ENCODE results near the gene GPR143.

The GPR143 gene

GRCh38 chrX:9681422-9681821, 84.2 kb downstream of the GPR143 start:
- no peak overlapping the region for H3K4me3 ChIP-seq (ENCODE audit: insufficient read length, low read depth)
- H3K9ac ChIP-seq (ENCODE audit: insufficient read length, low read depth): no peak overlapping the region
- H3K36me3 ChIP-seq (ENCODE audit: insufficient read depth, insufficient read length, low read length): peaks cover 36% of the 10 kb centered on the region
- no peak for DNase-seq (ENCODE audit: low read depth, low spot score)
- no peaks in the 10 kb centered on the region for H3K9me3 ChIP-seq (ENCODE audit: insufficient read depth, low read length)
- TF ChIP-seq YY1 (IDR thresholded peaks at IDR 0.05; ENCODE audit: insufficient read depth, insufficient read length) (no peak), SUZ12 (IDR thresholded peaks at IDR 0.05; ENCODE audit: extremely low read depth, insufficient read depth, insufficient read length) (no peak), ZNF274 (IDR thresholded peaks at IDR 0.05; ENCODE audit: low read depth, low read length) (no peak)
- H3K4me1 ChIP-seq (ENCODE audit: insufficient read depth, insufficient read length): no peaks in the 10 kb centered on the region
- no peaks in the 10 kb centered on the region for H3K27me3 ChIP-seq (ENCODE audit: insufficient read depth, insufficient read length)

DNA sequence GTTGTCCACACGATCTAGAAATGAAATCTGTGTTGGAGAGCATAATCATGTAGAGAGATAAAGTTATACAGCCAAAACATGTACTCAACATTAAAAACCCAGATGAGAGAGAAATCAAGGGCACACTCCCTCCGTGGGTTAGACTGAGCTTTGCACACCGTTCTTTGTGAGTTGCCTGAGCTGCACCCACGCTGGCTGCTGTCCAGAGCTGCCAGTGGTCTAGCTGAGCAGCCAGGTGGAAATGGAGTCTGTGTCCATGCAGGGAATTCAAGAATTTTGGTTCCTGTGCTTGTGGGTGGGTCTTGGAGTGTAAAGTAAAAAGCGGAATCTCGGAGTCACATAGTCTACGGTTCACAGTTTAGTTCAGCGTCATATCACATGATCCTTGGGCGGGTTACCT, 84.6 kb downstream of the GPR143 start:
- no peaks in the 10 kb centered on the region for H3K9me3 ChIP-seq (ENCODE audit: insufficient read depth, low read length)
- TF ChIP-seq YY1 (IDR thresholded peaks at IDR 0.05; ENCODE audit: insufficient read depth, insufficient read length) (no peak), ZNF274 (IDR thresholded peaks at IDR 0.05; ENCODE audit: low read depth, low read length) (no peak), SUZ12 (IDR thresholded peaks at IDR 0.05; ENCODE audit: extremely low read depth, insufficient read depth, insufficient read length) (no peak)

GRCh38 chrX:9678215-9678965, 87.3 kb downstream of the GPR143 start:
- no peak overlapping the region for H3K4me3 ChIP-seq (ENCODE audit: insufficient read length, low read depth)
- H3K4me1 ChIP-seq (ENCODE audit: insufficient read depth, insufficient read length): no peaks in the 10 kb centered on the region
- peaks cover 16% of the 10 kb centered on the region for H3K36me3 ChIP-seq (ENCODE audit: insufficient read depth, insufficient read length, low read length)
- no peaks in the 10 kb centered on the region for H3K27me3 ChIP-seq (ENCODE audit: insufficient read depth, insufficient read length)
- no peaks in the 10 kb centered on the region for H3K9me3 ChIP-seq (ENCODE audit: insufficient read depth, low read length)
- H3K9ac ChIP-seq (ENCODE audit: insufficient read length, low read depth): no peak overlapping the region
- TF ChIP-seq YY1 (IDR thresholded peaks at IDR 0.05; ENCODE audit: insufficient read depth, insufficient read length): no peak
- TF ChIP-seq ZNF274 (IDR thresholded peaks at IDR 0.05; ENCODE audit: low read depth, low read length): no peak
- no peak for TF ChIP-seq SUZ12 (IDR thresholded peaks at IDR 0.05; ENCODE audit: extremely low read depth, insufficient read depth, insufficient read length)
- no peak for DNase-seq (ENCODE audit: low read depth, low spot score)

More for the DNA sequence above, 84.6 kb downstream of the GPR143 start:
- Histone ChIP-seq H3K36me3 (ENCODE audit: insufficient read depth, insufficient read length, low read length) (peaks cover 34% of the 10 kb centered on the region), H3K9ac (ENCODE audit: insufficient read length, low read depth) (no peak overlapping the region), H3K27me3 (ENCODE audit: insufficient read depth, insufficient read length) (no peaks in the 10 kb centered on the region), H3K4me1 (ENCODE audit: insufficient read depth, insufficient read length) (no peaks in the 10 kb centered on the region), H3K4me3 (ENCODE audit: insufficient read length, low read depth) (no peak overlapping the region)
- DNase-seq (ENCODE audit: low read depth, low spot score): no peak

DNA sequence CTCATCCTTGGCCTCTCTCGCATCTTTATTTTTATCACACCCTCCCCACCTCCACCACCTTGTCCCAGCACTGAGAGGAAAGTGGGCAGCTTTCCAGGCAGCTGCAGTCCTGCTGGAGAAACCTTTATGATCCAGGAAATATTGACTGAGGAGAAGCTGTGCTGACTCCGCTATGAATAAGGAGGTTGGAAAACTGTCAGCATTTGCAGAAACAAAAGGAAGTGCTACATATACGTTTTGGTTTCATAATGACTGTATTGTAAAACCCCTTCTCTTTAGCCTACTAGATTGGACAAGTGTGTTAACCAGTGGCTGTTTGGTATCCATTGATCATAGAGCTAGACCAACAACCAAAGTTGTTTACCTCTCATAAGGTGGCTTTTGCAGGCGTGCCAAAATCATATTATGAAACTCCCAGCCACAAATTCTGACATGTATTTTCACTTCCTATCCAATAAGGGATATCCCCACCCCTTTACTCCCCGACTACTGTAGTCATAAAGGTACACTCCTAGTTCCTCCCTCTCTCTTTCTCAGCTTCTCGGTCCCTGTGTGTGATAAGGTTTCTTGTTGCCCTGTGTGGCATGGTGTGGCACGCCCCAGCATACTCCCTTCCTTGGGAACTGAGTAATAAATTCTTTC, 88.4 kb downstream of the GPR143 start:
- DNase-seq (ENCODE audit: low read depth, low spot score): no peak
- no peaks in the 10 kb centered on the region for H3K27me3 ChIP-seq (ENCODE audit: insufficient read depth, insufficient read length)
- H3K4me3 ChIP-seq (ENCODE audit: insufficient read length, low read depth): no peak overlapping the region
- H3K9ac ChIP-seq (ENCODE audit: insufficient read length, low read depth): no peak overlapping the region
- TF ChIP-seq ZNF274 (IDR thresholded peaks at IDR 0.05; ENCODE audit: low read depth, low read length): no peak
- TF ChIP-seq YY1 (IDR thresholded peaks at IDR 0.05; ENCODE audit: insufficient read depth, insufficient read length): no peak
- TF ChIP-seq SUZ12 (IDR thresholded peaks at IDR 0.05; ENCODE audit: extremely low read depth, insufficient read depth, insufficient read length): no peak
- no peaks in the 10 kb centered on the region for H3K9me3 ChIP-seq (ENCODE audit: insufficient read depth, low read length)
- H3K36me3 ChIP-seq (ENCODE audit: insufficient read depth, insufficient read length, low read length): peaks cover 16% of the 10 kb centered on the region
- no peaks in the 10 kb centered on the region for H3K4me1 ChIP-seq (ENCODE audit: insufficient read depth, insufficient read length)

- Histone ChIP-seq H3K4me1 (ENCODE audit: insufficient read depth, insufficient read length) (no peaks in the 10 kb centered on the region), H3K9ac (ENCODE audit: insufficient read length, low read depth) (no peak overlapping the region), H3K36me3 (ENCODE audit: insufficient read depth, insufficient read length, low read length) (peaks cover 16% of the 10 kb centered on the region), H3K9me3 (ENCODE audit: insufficient read depth, low read length) (no peaks in the 10 kb centered on the region), H3K4me3 (ENCODE audit: insufficient read length, low read depth) (no peak overlapping the region), H3K27me3 (ENCODE audit: insufficient read depth, insufficient read length) (no peaks in the 10 kb centered on the region)
- DNase-seq (ENCODE audit: low read depth, low spot score): no peak
- no peak for TF ChIP-seq ZNF274 (IDR thresholded peaks at IDR 0.05; ENCODE audit: low read depth, low read length)
- no peak for TF ChIP-seq YY1 (IDR thresholded peaks at IDR 0.05; ENCODE audit: insufficient read depth, insufficient read length)
- no peak for TF ChIP-seq SUZ12 (IDR thresholded peaks at IDR 0.05; ENCODE audit: extremely low read depth, insufficient read depth, insufficient read length)
These were observed 88.9 kb downstream of the GPR143 start for GRCh38 chrX:9676738-9677097.

DNA sequence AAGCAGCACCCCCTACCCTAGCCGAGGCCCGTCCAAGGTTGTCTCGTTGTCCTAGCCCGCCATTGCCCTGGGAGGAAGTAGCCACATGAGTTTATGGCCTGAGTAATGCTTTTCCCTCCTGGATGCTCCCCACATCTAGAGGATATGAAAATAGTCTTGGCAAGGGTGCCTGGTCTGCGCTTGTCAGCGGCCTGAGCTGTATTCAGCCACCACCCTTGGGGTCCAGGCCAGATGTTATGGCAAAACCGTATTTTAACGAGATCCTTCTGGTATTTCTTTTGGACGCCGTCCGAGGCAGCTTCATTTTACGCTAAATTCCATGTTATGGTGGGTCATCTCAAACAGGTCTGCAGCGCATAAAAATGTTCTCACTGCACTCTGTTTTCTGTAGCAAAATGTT, 89.3 kb downstream of the GPR143 start:
- H3K9ac ChIP-seq (ENCODE audit: insufficient read length, low read depth): no peak overlapping the region
- DNase-seq (ENCODE audit: low read depth, low spot score): no peak
- H3K27me3 ChIP-seq (ENCODE audit: insufficient read depth, insufficient read length): no peaks in the 10 kb centered on the region
- H3K4me1 ChIP-seq (ENCODE audit: insufficient read depth, insufficient read length): no peaks in the 10 kb centered on the region
- TF ChIP-seq YY1 (IDR thresholded peaks at IDR 0.05; ENCODE audit: insufficient read depth, insufficient read length) (no peak), ZNF274 (IDR thresholded peaks at IDR 0.05; ENCODE audit: low read depth, low read length) (no peak), SUZ12 (IDR thresholded peaks at IDR 0.05; ENCODE audit: extremely low read depth, insufficient read depth, insufficient read length) (no peak)
- no peak overlapping the region for H3K4me3 ChIP-seq (ENCODE audit: insufficient read length, low read depth)
- no peaks in the 10 kb centered on the region for H3K9me3 ChIP-seq (ENCODE audit: insufficient read depth, low read length)
- peaks cover 16% of the 10 kb centered on the region for H3K36me3 ChIP-seq (ENCODE audit: insufficient read depth, insufficient read length, low read length)
